Loucy (cell line): ENCODE measurements around the gene GYG2.

Source experiments
- H2AFZ ChIP-seq: fragments of 200-600 bp; sonication (generic); 2 replicates; pipeline ENCODE4 v1.6.0; 2016; ENCODE audit warnings: antibody characterized with exemption, mild to moderate bottlenecking, low read length, moderate library complexity
- H3F3A ChIP-seq: fragments of 200-600 bp; 2 replicates; pipeline ENCODE4 v1.6.0; 2016; ENCODE audit warnings: antibody characterized with exemption, low read depth, mild to moderate bottlenecking
- H3K27me3 ChIP-seq: fragments of 200-600 bp; sonication (generic); 2 replicates; pipeline ENCODE4 v1.6.1; 2014; ENCODE audit warnings: low read length, mild to moderate bottlenecking; ENCODE audit not compliant: insufficient read depth, poor library complexity, severe bottlenecking
- H3K36me3 ChIP-seq: fragments of 200-600 bp; sonication (generic); 2 replicates; pipeline ENCODE4 v1.6.1; 2016; ENCODE audit warnings: low read length; ENCODE audit not compliant: insufficient read depth
- H3K4me1 ChIP-seq: fragments of 200-600 bp; sonication (generic); 2 replicates; pipeline ENCODE4 v1.5.1; 2014; ENCODE audit warnings: low read length, mild to moderate bottlenecking; ENCODE audit not compliant: insufficient read depth, poor library complexity, severe bottlenecking
- H3K4me2 ChIP-seq: fragments of 200-600 bp; sonication (generic); 2 replicates; pipeline ENCODE4 v1.6.0; 2014; ENCODE audit warnings: antibody characterized with exemption, low read length, low read depth, mild to moderate bottlenecking; ENCODE audit not compliant: poor library complexity, severe bottlenecking
- H3K4me3 ChIP-seq: fragments of 200-600 bp; sonication (generic); 2 replicates; pipeline ENCODE4 v1.5.1; 2014; ENCODE audit warnings: low read length, mild to moderate bottlenecking, mixed read lengths; ENCODE audit not compliant: poor library complexity, severe bottlenecking
- H3K79me2 ChIP-seq: fragments of 200-600 bp; sonication (generic); 2 replicates; pipeline ENCODE4 v1.6.1; 2014; ENCODE audit warnings: low read length; ENCODE audit not compliant: insufficient read depth
- H3K9ac ChIP-seq: fragments of 200-600 bp; sonication (generic); 2 replicates; pipeline ENCODE4 v1.6.0; 2014; ENCODE audit warnings: mild to moderate bottlenecking, low read depth, low read length, moderate library complexity; ENCODE audit not compliant: poor library complexity, severe bottlenecking
- H3K9me2 ChIP-seq: fragments of 200-600 bp; sonication (generic); replicated peaks from 2 replicates; pipeline ENCODE4 v1.6.1; 2016; ENCODE audit warnings: low read depth, low read length, mixed read lengths
- H3K9me3 ChIP-seq: fragments of 200-600 bp; sonication (generic); 2 replicates; pipeline ENCODE4 v1.6.1; 2014; ENCODE audit warnings: mild to moderate bottlenecking, antibody characterized with exemption, low read length, low read depth; ENCODE audit not compliant: insufficient read depth
- H4K20me1 ChIP-seq: fragments of 200-600 bp; sonication (generic); 2 replicates; pipeline ENCODE4 v1.6.0; 2014; ENCODE audit warnings: antibody characterized with exemption, low read length, mild to moderate bottlenecking; ENCODE audit not compliant: insufficient read depth, poor library complexity, severe bottlenecking
- CTCF ChIP-seq: fragments of 200-600 bp; sonication (generic); conservative IDR thresholded peaks from 2 replicates; pipeline ENCODE4 v1.5.1; 2014; ENCODE audit warnings: mild to moderate bottlenecking, antibody characterized with exemption, low read length
- EZH2phosphoT487 ChIP-seq: fragments of 200-600 bp; IDR thresholded peaks from 2 replicates; pipeline ENCODE4 v1.6.1; 2018; ENCODE audit warnings: antibody characterized with exemption, mild to moderate bottlenecking, moderate library complexity, borderline replicate concordance

GYG2 gene

DNA sequence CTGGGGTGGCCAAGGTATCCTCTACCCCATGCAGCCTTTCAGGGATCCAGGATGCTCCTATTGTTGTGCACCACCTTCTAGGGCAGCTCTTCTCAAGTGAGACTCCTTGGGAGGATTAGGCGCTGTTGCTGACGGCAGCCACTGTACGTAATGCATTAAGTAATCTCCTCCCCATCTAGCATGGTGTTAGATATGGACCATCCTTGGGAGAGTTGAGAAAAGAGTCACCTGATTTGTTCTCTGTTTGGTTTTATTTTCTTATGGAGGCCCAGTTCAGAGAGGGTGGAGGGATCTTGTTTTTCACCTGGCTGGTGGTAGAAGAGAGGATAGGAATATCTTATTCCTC is 46.4 kb downstream of the GYG2 start:
- Histone ChIP-seq H3F3A (no peaks in the 10 kb centered on the region), H3K79me2 (no peaks in the 10 kb centered on the region), H3K4me1 (no peaks in the 10 kb centered on the region), H3K9me2 (no peaks in the 10 kb centered on the region), H3K36me3 (no peaks in the 10 kb centered on the region), H2AFZ (no peak overlapping the region), H3K4me3 (no peak overlapping the region), H3K9ac (no peak overlapping the region), H3K27me3 (no peaks in the 10 kb centered on the region), H3K9me3 (no peaks in the 10 kb centered on the region), H3K4me2 (no peak overlapping the region), H4K20me1 (no peaks in the 10 kb centered on the region)
- TF ChIP-seq CTCF = no peak

DNA sequence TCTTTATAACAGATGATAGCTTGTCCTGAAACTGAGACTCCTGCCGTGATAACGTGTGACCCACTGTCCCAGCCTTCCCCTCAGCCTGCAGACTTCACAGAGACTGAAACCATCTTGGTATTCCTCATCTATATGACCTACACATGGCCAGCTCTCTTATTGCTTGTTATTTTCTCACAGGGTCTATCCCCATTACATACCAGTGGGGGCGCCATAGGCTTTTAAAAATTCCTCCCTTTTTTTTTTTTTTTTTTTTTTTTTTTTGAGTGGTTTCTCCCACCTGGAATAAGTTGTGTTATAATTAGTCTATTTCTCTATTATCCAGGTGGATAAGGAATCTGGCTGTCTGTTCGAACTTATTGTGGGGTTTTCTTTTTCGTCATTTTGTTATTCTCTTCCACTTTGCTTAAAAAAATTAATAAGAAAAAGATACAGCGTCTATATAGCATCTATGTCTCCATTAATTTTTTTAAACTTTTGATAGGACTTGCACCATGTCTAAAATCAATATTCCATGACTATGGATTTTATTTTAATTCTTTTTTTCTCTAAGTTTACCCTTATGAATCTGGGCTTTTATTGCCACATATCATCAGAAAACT is 47.2 kb downstream of the GYG2 start:
- Histone ChIP-seq H3K27me3 (no peaks in the 10 kb centered on the region), H4K20me1 (no peaks in the 10 kb centered on the region), H3K4me3 (no peak overlapping the region), H3K36me3 (no peaks in the 10 kb centered on the region), H3K9me2 (no peaks in the 10 kb centered on the region), H2AFZ (no peak overlapping the region), H3K4me1 (no peaks in the 10 kb centered on the region), H3F3A (no peaks in the 10 kb centered on the region), H3K9ac (no peak overlapping the region), H3K9me3 (no peaks in the 10 kb centered on the region), H3K4me2 (no peak overlapping the region), H3K79me2 (no peaks in the 10 kb centered on the region)
- TF ChIP-seq CTCF (peak; percentile 52), EZH2phosphoT487 (no peak)

DNA sequence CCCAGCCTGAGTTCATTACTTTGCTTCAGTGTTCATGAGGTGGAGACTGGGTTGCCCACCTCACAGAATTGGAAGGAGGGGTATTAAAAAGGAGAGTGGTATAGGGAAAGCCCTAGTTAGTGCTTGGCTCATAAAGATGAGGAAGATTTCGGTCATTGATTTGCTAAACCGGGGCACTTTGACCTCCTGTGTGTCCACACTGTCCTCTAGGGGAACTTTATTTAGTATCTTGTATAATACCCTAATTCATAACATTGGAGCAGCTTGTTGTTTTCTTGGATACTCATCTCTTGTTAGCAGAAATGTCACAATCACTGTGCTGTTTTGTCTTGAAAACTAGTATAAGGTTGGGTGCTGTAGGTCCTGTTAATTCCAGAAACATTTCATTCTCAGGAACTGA is 49.8 kb downstream of the GYG2 start:
- no peaks in the 10 kb centered on the region for H3K36me3 ChIP-seq
- H3K9ac ChIP-seq = no peak overlapping the region
- no peak for TF ChIP-seq CTCF
- TF ChIP-seq EZH2phosphoT487 = no peak
- H3K27me3 ChIP-seq = no peaks in the 10 kb centered on the region
- H3K4me1 ChIP-seq = no peaks in the 10 kb centered on the region
- H2AFZ ChIP-seq = no peak overlapping the region
- H3K4me2 ChIP-seq = no peak overlapping the region
- no peaks in the 10 kb centered on the region for H3K9me3 ChIP-seq
- H3K79me2 ChIP-seq = no peaks in the 10 kb centered on the region
- no peak overlapping the region for H3K4me3 ChIP-seq
- no peaks in the 10 kb centered on the region for H3F3A ChIP-seq
- H3K9me2 ChIP-seq = no peaks in the 10 kb centered on the region
- H4K20me1 ChIP-seq = no peaks in the 10 kb centered on the region
